GM06990 (cell line): ENCODE results near the gene PHIP.

Source experiments
- DNase-seq: peaks from one replicate; pipeline ENCODE4 v3.0.0-alpha.2; 2011; ENCODE audit not compliant: insufficient read length; ENCODE audit errors: extremely low read depth
- H3K27me3 ChIP-seq: replicated peaks from 2 replicates; pipeline ENCODE4 v1.6.0; 2011; ENCODE audit warnings: low read length; ENCODE audit not compliant: control insufficient read depth, insufficient read depth
- H3K36me3 ChIP-seq: 2 replicates; pipeline ENCODE4 v1.5.1; 2011; ENCODE audit warnings: low read length; ENCODE audit not compliant: control insufficient read depth, insufficient read depth
- H3K4me3 ChIP-seq: replicated peaks from 2 replicates; pipeline ENCODE4 v1.5.1; 2011; ENCODE audit warnings: low read depth, mild to moderate bottlenecking, control low read depth, low read length
- TF ChIP-seq, protein P1 (sequence below): IDR thresholded peaks from 2 replicates; pipeline ENCODE4 v1.5.1; 2011; ENCODE audit warnings: low read length, control low read depth, mild to moderate bottlenecking, inconsistent platforms; ENCODE audit not compliant: insufficient read depth, poor library complexity, severe bottlenecking

Gene PHIP

DNA sequence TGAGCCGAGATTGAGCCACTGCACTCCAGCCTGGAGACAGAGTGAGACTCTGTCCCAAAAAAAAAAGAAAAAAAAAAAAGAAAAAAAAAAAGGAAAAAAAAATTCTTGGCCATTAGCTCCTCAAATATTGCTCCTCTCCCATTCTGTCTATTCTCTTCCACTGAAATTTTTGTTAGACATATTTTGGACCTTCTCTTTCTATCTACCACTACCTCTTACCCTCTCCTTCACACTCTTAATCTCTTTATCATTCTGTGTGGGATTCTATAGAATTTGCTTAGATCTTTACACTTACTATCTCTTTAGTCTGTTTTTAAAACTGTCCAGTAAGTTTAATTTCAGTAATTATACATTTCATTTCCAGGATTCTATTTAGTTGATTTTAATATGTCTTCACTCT is 125.7 kb downstream of the PHIP start:
- Histone ChIP-seq H3K27me3 (no peaks in the 10 kb centered on the region), H3K4me3 (no peak overlapping the region), H3K36me3 (peaks cover 8% of the 10 kb centered on the region)
- no peak for DNase-seq
- TF ChIP-seq, protein P1, sequence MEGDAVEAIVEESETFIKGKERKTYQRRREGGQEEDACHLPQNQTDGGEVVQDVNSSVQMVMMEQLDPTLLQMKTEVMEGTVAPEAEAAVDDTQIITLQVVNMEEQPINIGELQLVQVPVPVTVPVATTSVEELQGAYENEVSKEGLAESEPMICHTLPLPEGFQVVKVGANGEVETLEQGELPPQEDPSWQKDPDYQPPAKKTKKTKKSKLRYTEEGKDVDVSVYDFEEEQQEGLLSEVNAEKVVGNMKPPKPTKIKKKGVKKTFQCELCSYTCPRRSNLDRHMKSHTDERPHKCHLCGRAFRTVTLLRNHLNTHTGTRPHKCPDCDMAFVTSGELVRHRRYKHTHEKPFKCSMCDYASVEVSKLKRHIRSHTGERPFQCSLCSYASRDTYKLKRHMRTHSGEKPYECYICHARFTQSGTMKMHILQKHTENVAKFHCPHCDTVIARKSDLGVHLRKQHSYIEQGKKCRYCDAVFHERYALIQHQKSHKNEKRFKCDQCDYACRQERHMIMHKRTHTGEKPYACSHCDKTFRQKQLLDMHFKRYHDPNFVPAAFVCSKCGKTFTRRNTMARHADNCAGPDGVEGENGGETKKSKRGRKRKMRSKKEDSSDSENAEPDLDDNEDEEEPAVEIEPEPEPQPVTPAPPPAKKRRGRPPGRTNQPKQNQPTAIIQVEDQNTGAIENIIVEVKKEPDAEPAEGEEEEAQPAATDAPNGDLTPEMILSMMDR, result no peak

DNA sequence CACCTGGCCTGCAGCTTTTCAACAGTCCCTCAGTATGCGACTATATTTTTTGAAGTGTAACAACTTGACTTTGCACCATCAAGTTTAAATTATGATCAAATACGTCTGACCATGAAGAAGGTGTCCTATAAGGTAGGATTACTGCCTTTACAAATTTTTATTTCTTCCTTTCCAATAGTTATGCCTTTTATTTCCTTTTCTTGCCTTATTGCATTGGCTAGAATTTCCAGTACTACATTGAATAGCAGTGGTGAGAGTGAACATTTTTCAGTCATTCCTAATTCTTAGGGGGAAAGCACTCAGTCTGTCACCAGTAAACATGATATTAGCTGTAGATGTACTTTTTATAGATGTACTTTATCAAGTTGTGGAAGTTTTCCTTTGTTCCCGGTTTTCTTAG is 129.3 kb downstream of the PHIP start:
- no peak for DNase-seq
- H3K27me3 ChIP-seq, result no peaks in the 10 kb centered on the region
- peaks cover 6% of the 10 kb centered on the region for H3K36me3 ChIP-seq
- TF ChIP-seq, protein P1, result no peak
- H3K4me3 ChIP-seq, result no peak overlapping the region

- no peak for DNase-seq
- peaks cover 6% of the 10 kb centered on the region for H3K36me3 ChIP-seq
- H3K4me3 ChIP-seq, result no peak overlapping the region
- TF ChIP-seq, protein P1, result no peak
- H3K27me3 ChIP-seq, result no peaks in the 10 kb centered on the region
These were observed 130.1 kb downstream of the PHIP start for GRCh38 chr6:78947962-78948361.

GRCh38 chr6:78947529-78947928 is 130.5 kb downstream of the PHIP start:
- peaks cover 6% of the 10 kb centered on the region for H3K36me3 ChIP-seq
- H3K27me3 ChIP-seq, result no peaks in the 10 kb centered on the region
- TF ChIP-seq, protein P1, result no peak
- no peak overlapping the region for H3K4me3 ChIP-seq
- DNase-seq, result no peak

DNA sequence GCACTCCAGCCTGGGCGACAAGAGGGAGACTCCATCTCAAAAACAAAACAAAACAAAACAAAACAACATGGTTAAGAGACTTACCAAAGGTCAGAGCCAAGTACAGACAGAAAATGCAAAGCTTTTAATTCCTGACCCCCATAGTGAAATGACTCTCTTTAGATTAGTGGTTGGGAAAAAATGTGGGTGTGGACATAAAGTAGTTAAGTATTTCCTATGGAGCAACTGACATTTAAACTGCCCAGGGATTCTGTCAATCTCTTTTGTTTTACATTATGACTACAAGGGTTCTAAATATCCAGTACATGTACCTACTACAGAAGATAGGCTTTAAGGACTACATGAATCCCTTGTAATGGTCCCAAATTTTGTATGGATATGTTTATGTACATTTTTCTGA is 135.6 kb downstream of the PHIP start:
- no peak for DNase-seq
- Histone ChIP-seq H3K27me3 (no peaks in the 10 kb centered on the region), H3K4me3 (no peak overlapping the region), H3K36me3 (no peaks in the 10 kb centered on the region; the same call in 1 of the 2 replicates)
- TF ChIP-seq, protein P1, result no peak

- TF ChIP-seq, protein P1, result no peak
- Histone ChIP-seq H3K4me3 (no peak overlapping the region), H3K36me3 (no peaks in the 10 kb centered on the region), H3K27me3 (no peaks in the 10 kb centered on the region)
- no peak for DNase-seq
These were observed 141.5 kb downstream of the PHIP start for GRCh38 chr6:78936515-78936914.
